DND-41 (cell line): ENCODE data around the gene AGK.
A peak's percentile ranks its signal among the peaks of the same experiment; 100 is the strongest.

Experiments
- ATAC-seq: fragments of 200-7000 bp; cut with Tn5 transposase; 3 replicates; pipeline ENCODE4 v1.9.1; 2021; ENCODE audit warnings: low read depth; ENCODE audit not compliant: insufficient read depth
- DNase-seq: peaks from one replicate; pipeline ENCODE4 v3.0.0-alpha.2; 2020
- H2AFZ ChIP-seq: 2 replicates; pipeline ENCODE4 v1.6.0; 2012; ENCODE audit warnings: low read depth, low read length
- H3K27ac ChIP-seq: 2 replicates; pipeline ENCODE4 v1.5.1; 2012; ENCODE audit warnings: low read length, inconsistent platforms
- H3K27me3 ChIP-seq: fragments of 200-600 bp; sonication (generic); 2 replicates; pipeline ENCODE4 v1.6.0; 2012; ENCODE audit warnings: low read length, mild to moderate bottlenecking, inconsistent platforms; ENCODE audit not compliant: insufficient read depth, poor library complexity
- H3K36me3 ChIP-seq: 2 replicates; pipeline ENCODE4 v1.5.1; 2012; ENCODE audit warnings: low read length, inconsistent platforms; ENCODE audit not compliant: insufficient read depth
- H3K4me1 ChIP-seq: 2 replicates; pipeline ENCODE4 v1.5.1; 2012; ENCODE audit warnings: mild to moderate bottlenecking, low read length; ENCODE audit not compliant: insufficient read depth
- H3K4me2 ChIP-seq: 2 replicates; pipeline ENCODE4 v1.6.0; 2012; ENCODE audit warnings: mild to moderate bottlenecking, moderate library complexity, low read length, inconsistent platforms; ENCODE audit not compliant: insufficient read depth
- H3K4me3 ChIP-seq, 2 experiments: fragments of 200-600 bp in 1 of 2; shearing (Covaris generic) in 1 of 2; 2 replicates each; pipeline ENCODE4 v1.5.1; 2012 to 2016; ENCODE audit warnings: inconsistent platforms in 2 of 2, low read length in 2 of 2, mild to moderate bottlenecking in 2 of 2, low read depth in 1 of 2, moderate library complexity in 1 of 2
- H3K79me2 ChIP-seq: 2 replicates; pipeline ENCODE4 v1.6.0; 2012; ENCODE audit warnings: low read length, inconsistent platforms; ENCODE audit not compliant: insufficient read depth
- H3K9ac ChIP-seq: 2 replicates; pipeline ENCODE4 v1.6.0; 2012; ENCODE audit warnings: low read depth, mild to moderate bottlenecking, inconsistent platforms, low read length, moderate library complexity
- H3K9me3 ChIP-seq: 2 replicates; pipeline ENCODE4 v1.5.1; 2012; ENCODE audit warnings: low read length, moderate library complexity, mild to moderate bottlenecking, inconsistent platforms; ENCODE audit not compliant: insufficient read depth, severe bottlenecking
- H4K20me1 ChIP-seq: 2 replicates; pipeline ENCODE4 v1.6.0; 2012; ENCODE audit warnings: low read length; ENCODE audit not compliant: insufficient read depth
- EZH2 ChIP-seq: IDR thresholded peaks from 3 replicates; pipeline ENCODE4 v1.6.1; 2012; ENCODE audit warnings: borderline replicate concordance, low read depth, mild to moderate bottlenecking, moderate library complexity, low read length, inconsistent platforms; ENCODE audit not compliant: severe bottlenecking
- TF ChIP-seq, protein P1 (sequence below): IDR thresholded peaks from 2 replicates; pipeline ENCODE4 v1.5.1; 2012; ENCODE audit warnings: borderline replicate concordance, low read length, moderate library complexity, mild to moderate bottlenecking; ENCODE audit not compliant: poor library complexity, severe bottlenecking; ENCODE audit errors: extremely low read depth

AGK gene

GRCh38 chr7:141562543-141562942, 11.3 kb downstream of the AGK start:
- H3K79me2 ChIP-seq = peaks cover 18% of the 10 kb centered on the region
- TF ChIP-seq EZH2 = no peak
- TF ChIP-seq, protein P1, sequence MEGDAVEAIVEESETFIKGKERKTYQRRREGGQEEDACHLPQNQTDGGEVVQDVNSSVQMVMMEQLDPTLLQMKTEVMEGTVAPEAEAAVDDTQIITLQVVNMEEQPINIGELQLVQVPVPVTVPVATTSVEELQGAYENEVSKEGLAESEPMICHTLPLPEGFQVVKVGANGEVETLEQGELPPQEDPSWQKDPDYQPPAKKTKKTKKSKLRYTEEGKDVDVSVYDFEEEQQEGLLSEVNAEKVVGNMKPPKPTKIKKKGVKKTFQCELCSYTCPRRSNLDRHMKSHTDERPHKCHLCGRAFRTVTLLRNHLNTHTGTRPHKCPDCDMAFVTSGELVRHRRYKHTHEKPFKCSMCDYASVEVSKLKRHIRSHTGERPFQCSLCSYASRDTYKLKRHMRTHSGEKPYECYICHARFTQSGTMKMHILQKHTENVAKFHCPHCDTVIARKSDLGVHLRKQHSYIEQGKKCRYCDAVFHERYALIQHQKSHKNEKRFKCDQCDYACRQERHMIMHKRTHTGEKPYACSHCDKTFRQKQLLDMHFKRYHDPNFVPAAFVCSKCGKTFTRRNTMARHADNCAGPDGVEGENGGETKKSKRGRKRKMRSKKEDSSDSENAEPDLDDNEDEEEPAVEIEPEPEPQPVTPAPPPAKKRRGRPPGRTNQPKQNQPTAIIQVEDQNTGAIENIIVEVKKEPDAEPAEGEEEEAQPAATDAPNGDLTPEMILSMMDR = no peak
- no peak for ATAC-seq
- no peak overlapping the region for H3K4me2 ChIP-seq
- H4K20me1 ChIP-seq = peaks cover 12% of the 10 kb centered on the region; the same call in 1 of the 2 replicates
- no peaks in the 10 kb centered on the region for H3K27me3 ChIP-seq
- H3K9ac ChIP-seq = no peak overlapping the region
- H3K4me3 ChIP-seq = no peak overlapping the region
- H3K4me1 ChIP-seq = no peaks in the 10 kb centered on the region
- peaks cover 65% of the 10 kb centered on the region for H3K36me3 ChIP-seq
- H3K9me3 ChIP-seq = peaks cover 7% of the 10 kb centered on the region
- no peak overlapping the region for H2AFZ ChIP-seq
- DNase-seq = no peak
- no peak overlapping the region for H3K27ac ChIP-seq

DNA sequence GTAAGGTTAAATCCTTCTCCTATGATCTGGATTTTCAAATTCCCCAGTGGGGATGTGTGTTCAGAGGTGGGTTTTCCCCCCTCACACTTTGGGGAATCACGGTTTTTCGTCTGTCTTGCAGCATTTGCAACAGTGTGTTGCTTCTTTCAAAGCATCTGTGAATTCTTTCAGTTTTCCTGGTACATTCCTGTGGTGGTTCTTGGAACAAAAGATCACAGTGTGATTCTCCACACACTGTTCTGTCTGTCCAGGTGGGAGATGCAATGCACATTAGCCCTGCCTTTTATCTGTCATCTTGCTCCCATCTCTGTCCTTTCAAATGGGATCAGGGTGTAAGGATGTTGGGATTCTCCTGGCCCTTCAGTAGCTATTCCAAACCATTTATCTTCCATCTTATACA, 11.8 kb downstream of the AGK start:
- no peak overlapping the region for H3K4me3 ChIP-seq
- H3K79me2 ChIP-seq = peaks cover 20% of the 10 kb centered on the region
- no peak overlapping the region for H3K27ac ChIP-seq

DNA sequence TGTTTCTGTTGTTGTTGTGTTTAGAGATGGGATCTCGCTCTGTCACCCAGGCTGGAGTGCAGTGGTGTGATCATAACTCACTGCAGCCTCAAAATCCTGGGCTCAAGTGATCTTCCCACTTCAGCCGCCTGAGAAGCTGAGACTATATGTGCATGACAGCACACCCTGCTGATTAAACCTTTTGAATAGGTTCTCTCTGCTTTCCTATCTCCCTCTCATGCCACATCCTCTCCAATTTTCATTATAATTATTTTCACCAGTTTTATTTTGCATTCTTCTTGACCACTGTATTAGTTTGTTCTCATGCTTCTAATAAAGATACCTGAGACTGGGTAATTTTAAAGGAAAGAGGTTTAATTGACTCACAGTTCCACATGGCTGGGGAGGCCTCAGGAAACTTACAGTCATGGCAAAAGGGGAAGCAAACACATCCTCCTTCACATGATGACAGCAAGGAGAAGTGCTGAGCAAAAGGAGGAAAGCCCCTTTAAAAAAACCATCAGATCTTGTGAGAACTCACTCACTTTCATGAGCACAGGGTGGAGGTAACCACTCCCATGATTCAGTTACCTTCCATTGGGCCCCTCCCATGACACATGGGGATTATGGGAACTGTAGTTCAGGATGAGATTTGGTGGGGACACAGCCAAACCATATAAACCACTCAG, 12.9 kb downstream of the AGK start:
- Histone ChIP-seq H3K9ac (no peak overlapping the region), H3K79me2 (peaks cover 20% of the 10 kb centered on the region), H3K9me3 (peaks cover 4% of the 10 kb centered on the region), H3K4me2 (no peak overlapping the region), H3K4me3 (no peak overlapping the region), H3K27ac (no peak overlapping the region), H2AFZ (no peak overlapping the region), H3K36me3 (peaks cover 63% of the 10 kb centered on the region), H4K20me1 (peaks cover 12% of the 10 kb centered on the region; the same call in 1 of the 2 replicates), H3K4me1 (no peaks in the 10 kb centered on the region), H3K27me3 (no peaks in the 10 kb centered on the region)
- ATAC-seq = peak; percentile 39; the same call in 1 of the 3 replicates
- TF ChIP-seq EZH2 = no peak
- TF ChIP-seq, protein P1 = no peak
- DNase-seq = no peak

More for the DNA sequence above, 11.8 kb downstream of the AGK start:
- Histone ChIP-seq H3K9ac (no peak overlapping the region), H3K9me3 (peaks cover 7% of the 10 kb centered on the region), H3K4me2 (no peak overlapping the region), H3K27me3 (no peaks in the 10 kb centered on the region), H2AFZ (no peak overlapping the region), H3K4me1 (no peaks in the 10 kb centered on the region), H3K36me3 (peaks cover 65% of the 10 kb centered on the region), H4K20me1 (peaks cover 12% of the 10 kb centered on the region; the same call in 1 of the 2 replicates)
- no peak for DNase-seq
- no peak for TF ChIP-seq EZH2
- TF ChIP-seq, protein P1 = no peak
- ATAC-seq = no peak
